ENCODE results near the gene NOL4L.
"Not testable (repeated sequence)": the region's sequence is repeated elsewhere in the genome, so short reads cannot be mapped to it uniquely, and the experiment has no call there.

The NOL4L gene

GRCh38 chr20:32612351-32613191, 27.4 kb upstream of the NOL4L start:
- DNase-seq, result no peak

GRCh38 chr20:32611868-32612267, 26.7 kb upstream of the NOL4L start:
- DNase-seq, result no peak

GRCh38 chr20:32611286-32611685, 26.2 kb upstream of the NOL4L start:
- DNase-seq, result no peak

GRCh38 chr20:32610472-32611218, 25.5 kb upstream of the NOL4L start:
- no peak for DNase-seq

- no peak for DNase-seq
Observed at GRCh38 chr20:32609993-32610392, 24.9 kb upstream of the NOL4L start.

- no peak for DNase-seq
Observed at GRCh38 chr20:32609111-32609773, 24.1 kb upstream of the NOL4L start.

GRCh38 chr20:32608664-32609015, 23.5 kb upstream of the NOL4L start:
- DNase-seq, result no peak

GRCh38 chr20:32607727-32608663, 22.9 kb upstream of the NOL4L start:
- no peak for DNase-seq

GRCh38 chr20:32607324-32607723, 22.2 kb upstream of the NOL4L start:
- DNase-seq, result no peak

- no peak for DNase-seq
Observed at GRCh38 chr20:32606790-32607189, 21.7 kb upstream of the NOL4L start.

- DNase-seq, result no peak
Observed at GRCh38 chr20:32606107-32606506, 21.0 kb upstream of the NOL4L start.

- no peak for DNase-seq
Observed at GRCh38 chr20:32605167-32605656, 20.1 kb upstream of the NOL4L start.

GRCh38 chr20:32603046-32603726, 18.1 kb upstream of the NOL4L start:
- no peak for DNase-seq

GRCh38 chr20:32602273-32602672, 17.1 kb upstream of the NOL4L start:
- no peak for DNase-seq

GRCh38 chr20:32600681-32601237, 15.6 kb upstream of the NOL4L start:
- DNase-seq, result no peak

- DNase-seq, result no peak
Observed at GRCh38 chr20:32599783-32600340, 14.7 kb upstream of the NOL4L start.

- no peak for DNase-seq
Observed at GRCh38 chr20:32598606-32599005, 13.5 kb upstream of the NOL4L start.

GRCh38 chr20:32597714-32598113, 12.6 kb upstream of the NOL4L start:
- DNase-seq, result no peak

GRCh38 chr20:32596681-32597252, 11.6 kb upstream of the NOL4L start:
- DNase-seq, result no peak

- DNase-seq, result no peak
Observed at GRCh38 chr20:32595143-32595542, 10.0 kb upstream of the NOL4L start.

- DNase-seq, result not testable (repeated sequence)
Observed at GRCh38 chr20:32594669-32595068, 9.5 kb upstream of the NOL4L start.
